T-cell (primary cell): ENCODE data around the gene VANGL1. TPM values are rescaled to one million over a fixed set of nuclear protein-coding genes. Genes with fewer than 3 reads are reported as not detected.
A peak's percentile ranks its signal among the peaks of the same experiment; 100 is the strongest.

ENCODE experiments used
- ATAC-seq, 4 experiments: fragments of 200-7000 bp in 3 of 4; fragments of 150-1000 bp in 1 of 4; cut with Tn5 transposase; replicated peaks in 1 of 4; 1 replicate in 3 of 4; 2 replicates in 1 of 4; pipeline ENCODE4 v1.10.0; 2021; ENCODE audit warnings: moderate library complexity in 3 of 4, mild to moderate bottlenecking in 2 of 4, moderate number of reproducible peaks in 1 of 4
- CTCF ChIA-PET, 2 donors: fragments of 300-600 bp; sonication (Branson Sonifier 250); formaldehyde crosslinking; loops; one replicate each; lab custom pipeline; 2022; ENCODE audit warnings: antibody characterized with exemption in 2 of 2; lab: Charles Lee
- POLR2A ChIA-PET, 2 donors: fragments of 300-600 bp; sonication (Branson Sonifier 250); formaldehyde crosslinking; loops; one replicate each; lab custom pipeline; 2022; ENCODE audit warnings: antibody characterized with exemption in 2 of 2; lab: Charles Lee
- DNase-seq, 35 experiments: peaks; one replicate each; pipeline versions ENCODE4 v3.0.0 to v3.0.0-alpha.2; 2013 to 2023
- H3K27ac ChIP-seq: one replicate; pipeline ENCODE4 v1.5.1; 2013; ENCODE audit warnings: low read length
- H3K27me3 ChIP-seq, 2 experiments: replicated peaks in 1 of 2; 1 replicate in 1 of 2; 2 replicates in 1 of 2; pipeline versions ENCODE4 v1.6.1 to v1.7.0; 2013; ENCODE audit warnings: low read length in 1 of 2, mixed read lengths in 1 of 2; ENCODE audit not compliant: control insufficient read depth in 2 of 2, insufficient read depth in 2 of 2; ENCODE audit errors: extremely low read depth in 1 of 2
- H3K36me3 ChIP-seq, 2 donors: 1 replicate in 1 of 2; 2 replicates in 1 of 2; pipeline versions ENCODE4 v1.6.1 to v1.7.0; 2013; ENCODE audit warnings: low read length in 1 of 2; ENCODE audit not compliant: control insufficient read depth in 2 of 2, insufficient read depth in 1 of 2; ENCODE audit errors: extremely low read depth in 1 of 2
- H3K4me1 ChIP-seq, 2 experiments: 1 replicate in 1 of 2; 2 replicates in 1 of 2; pipeline versions ENCODE4 v1.6.1 to v1.7.0; 2013; ENCODE audit warnings: low read length in 2 of 2, mixed read lengths in 1 of 2; ENCODE audit not compliant: insufficient read depth in 2 of 2, control insufficient read depth in 1 of 2; ENCODE audit errors: extremely low read depth in 1 of 2
- H3K4me3 ChIP-seq, 2 donors: 1 replicate in 1 of 2; 2 replicates in 1 of 2; pipeline versions ENCODE4 v1.5.1 to v1.7.0; 2013; ENCODE audit warnings: mild to moderate bottlenecking in 2 of 2, low read length in 1 of 2, moderate library complexity in 1 of 2; ENCODE audit not compliant: control insufficient read depth in 1 of 2; ENCODE audit errors: extremely low read depth in 1 of 2
- H3K9me3 ChIP-seq: 2 replicates; pipeline ENCODE4 v1.7.0; 2013
- H3K27ac Mint-ChIP-seq, 2 donors: one replicate each; pipeline ENCODE4 v1.8.0; 2020 to 2021; ENCODE audit warnings: mild to moderate bottlenecking in 2 of 2, mixed read lengths in 2 of 2
- H3K27me3 Mint-ChIP-seq, 2 donors: one replicate each; pipeline ENCODE4 v1.8.0; 2021 to 2022; ENCODE audit warnings: mixed read lengths in 2 of 2
- H3K36me3 Mint-ChIP-seq: one replicate; pipeline ENCODE4 v1.8.0; 2021; ENCODE audit warnings: mixed read lengths
- H3K4me1 Mint-ChIP-seq, 3 donors: one replicate each; pipeline ENCODE4 v1.8.0; 2020 to 2022; ENCODE audit warnings: mixed read lengths in 3 of 3, mild to moderate bottlenecking in 1 of 3
- H3K4me3 Mint-ChIP-seq, 3 donors: one replicate each; pipeline ENCODE4 v1.8.0; 2020 to 2022; ENCODE audit warnings: mild to moderate bottlenecking in 3 of 3, mixed read lengths in 3 of 3, moderate library complexity in 3 of 3
- H3K9me3 Mint-ChIP-seq, 3 donors: one replicate each; pipeline ENCODE4 v1.8.0; 2020 to 2022; ENCODE audit warnings: mixed read lengths in 3 of 3
- WGBS: methylation state at CpG from one replicate; pipeline ENCODE4 v1.1.5; 2013; ENCODE audit warnings: missing lambda C conversion rate; ENCODE audit not compliant: insufficient coverage; 5-methylcytosine and 5-hydroxymethylcytosine counted together
- total RNA-seq, 35 experiments: library from RNA in 6 of 35; stranded (reverse) in 6 of 35; fragments of 120-200 nt in 1 of 35; gene quantifications; one replicate each; pipeline versions ENCODE4 v1.2.1 to v1.2.4 and lab custom pipeline; 2013 to 2026

The VANGL1 gene
- total RNA-seq, 5 donors from 2014 or later (not counting 1 experiment from before 2014, with no cell fraction given), result 1.7 to 2.5 (median 2.4) TPM

DNA sequence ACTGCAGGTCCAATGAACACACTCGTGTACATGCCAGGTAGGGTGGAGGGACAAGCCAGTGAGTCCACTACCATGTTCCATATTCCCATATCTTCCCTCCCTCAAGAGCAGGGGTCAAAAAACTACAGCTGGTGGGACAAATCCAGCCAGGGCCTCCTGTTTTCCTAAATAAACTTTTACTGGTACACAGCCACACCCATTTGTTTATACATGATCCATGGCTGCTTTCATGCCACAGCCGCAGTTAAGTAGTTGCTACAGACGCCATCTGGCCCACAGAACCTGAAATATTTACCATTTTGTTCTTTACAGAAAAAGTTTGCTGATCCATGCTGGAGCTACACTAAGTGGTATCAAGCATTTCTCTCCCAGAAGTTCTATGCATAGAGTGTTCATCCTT is 84.4 kb downstream of the VANGL1 start:
- Histone ChIP-seq H3K4me1 (no peaks in the 10 kb centered on the region), H3K9me3 (no peaks in the 10 kb centered on the region), H3K36me3 (no peaks in the 10 kb centered on the region), H3K4me3 (no peak overlapping the region), H3K27me3 (peaks cover 0 to 5% of the 10 kb centered on the region in 2 experiments), H3K27ac (no peak overlapping the region)
- ATAC-seq (no peak), DNase-seq (no peak)
- no peak overlapping the region for H3K27ac Mint-ChIP-seq
- H3K9me3 Mint-ChIP-seq, result no peaks in the 10 kb centered on the region
- whole genome bisulfite sequencing, result 69% methylated on average over 2 of the region's 3 CpGs
- H3K27me3 Mint-ChIP-seq, result peaks cover 0 to 6% of the 10 kb centered on the region in 2 donors
- ChIA-PET POLR2A (no interaction called here), CTCF (no interaction called here)
- no peaks in the 10 kb centered on the region for H3K4me1 Mint-ChIP-seq
- H3K36me3 Mint-ChIP-seq, result no peaks in the 10 kb centered on the region
- no peak overlapping the region for H3K4me3 Mint-ChIP-seq

DNA sequence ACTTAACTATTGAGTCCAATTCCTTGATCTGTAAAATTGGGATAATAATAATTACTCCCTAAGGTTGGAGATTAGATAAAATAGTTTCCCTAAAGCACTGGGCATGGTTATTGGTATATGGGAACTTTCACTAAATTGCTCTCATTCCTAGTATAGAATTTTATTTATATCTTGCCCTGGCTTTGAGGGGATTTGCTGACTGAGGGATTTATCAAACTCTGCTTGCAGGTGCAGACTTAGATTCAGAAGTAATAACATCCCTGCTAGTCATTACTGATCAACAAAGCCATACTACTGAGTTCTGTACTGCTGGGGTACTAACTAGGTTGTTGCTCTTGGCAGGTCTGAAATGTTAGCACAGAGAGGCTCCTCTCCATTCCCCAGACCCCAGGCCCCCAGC is 84.8 kb downstream of the VANGL1 start:
- no peaks in the 10 kb centered on the region for H3K4me1 Mint-ChIP-seq
- POLR2A ChIA-PET, result no interaction called here
- DNase-seq (no peak), ATAC-seq (no peak)
- no peaks in the 10 kb centered on the region for H3K36me3 Mint-ChIP-seq
- no peaks in the 10 kb centered on the region for H3K9me3 Mint-ChIP-seq
- no peak overlapping the region for H3K27ac Mint-ChIP-seq
- H3K27me3 Mint-ChIP-seq, result peaks cover 0 to 6% of the 10 kb centered on the region in 2 donors
- Histone ChIP-seq H3K27ac (no peak overlapping the region), H3K36me3 (no peaks in the 10 kb centered on the region), H3K27me3 (peaks cover 0 to 5% of the 10 kb centered on the region in 2 experiments), H3K4me1 (no peaks in the 10 kb centered on the region), H3K9me3 (no peaks in the 10 kb centered on the region), H3K4me3 (no peak overlapping the region)
- CTCF ChIA-PET, result no interaction called here
- H3K4me3 Mint-ChIP-seq, result no peak overlapping the region

DNA sequence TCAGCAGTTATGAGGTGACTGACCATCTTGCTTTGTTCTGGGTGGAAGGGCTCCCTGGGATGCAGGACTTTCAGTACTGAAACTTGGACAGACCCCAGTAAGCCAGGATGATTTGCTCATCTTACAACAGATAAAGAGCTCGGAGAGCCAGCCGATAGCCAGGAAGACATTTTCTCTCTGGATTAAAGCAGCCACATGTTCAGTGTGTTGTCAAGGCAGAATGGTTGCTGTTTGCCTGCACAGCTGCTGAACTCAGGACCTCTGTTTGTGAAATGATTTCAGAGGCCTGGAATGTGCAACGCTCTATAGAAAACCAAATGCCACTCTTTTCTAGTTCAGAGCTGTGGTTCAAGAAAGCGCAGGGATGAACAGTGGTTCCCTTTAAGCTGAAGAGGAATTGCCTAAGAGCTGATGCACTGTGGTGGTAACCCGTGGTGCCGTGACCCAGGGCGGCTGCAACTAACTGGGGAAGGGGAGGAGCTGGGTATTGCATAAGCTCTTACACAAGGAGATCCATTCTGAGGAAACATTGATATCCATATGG is 86.0 kb downstream of the VANGL1 start:
- Mint-ChIP-seq H3K9me3 (no peaks in the 10 kb centered on the region), H3K27me3 (peaks cover 0 to 6% of the 10 kb centered on the region in 2 donors), H3K27ac (no peak overlapping the region), H3K4me1 (no peaks in the 10 kb centered on the region), H3K36me3 (no peaks in the 10 kb centered on the region), H3K4me3 (no peak overlapping the region)
- no peaks in the 10 kb centered on the region for H3K36me3 ChIP-seq
- H3K27me3 ChIP-seq, result peaks cover 0 to 3% of the 10 kb centered on the region in 2 experiments
- DNase-seq, result peak in 1 of 35 experiments; percentile 21
- ChIA-PET CTCF (interaction anchor here in 1 of 2 donors (0.7 to 1.0 kb wide), 2 partner anchors 21 to 65 kb away, joined by 3 read pairs; no protein-coding TSS in a partner anchor), POLR2A (no interaction called here)
- no peak overlapping the region for H3K27ac ChIP-seq
- 87% methylated on average over 5 of the region's 7 CpGs for WGBS
- no peak overlapping the region for H3K4me3 ChIP-seq
- no peaks in the 10 kb centered on the region for H3K9me3 ChIP-seq
- H3K4me1 ChIP-seq, result no peaks in the 10 kb centered on the region
- no peak for ATAC-seq

GRCh38 chr1:115728341-115728740 is 86.6 kb downstream of the VANGL1 start:
- Histone ChIP-seq H3K27me3 (peaks cover 0 to 3% of the 10 kb centered on the region in 2 experiments), H3K9me3 (no peaks in the 10 kb centered on the region), H3K4me3 (no peak overlapping the region), H3K27ac (no peak overlapping the region), H3K36me3 (no peaks in the 10 kb centered on the region), H3K4me1 (no peaks in the 10 kb centered on the region)
- Mint-ChIP-seq H3K36me3 (no peaks in the 10 kb centered on the region), H3K27me3 (peaks cover 0 to 7% of the 10 kb centered on the region in 2 donors), H3K27ac (no peak overlapping the region), H3K4me1 (no peaks in the 10 kb centered on the region), H3K9me3 (no peaks in the 10 kb centered on the region), H3K4me3 (no peak overlapping the region)
- ChIA-PET CTCF (interaction anchor here in 1 of 2 donors (0.7 to 1.0 kb wide), 2 partner anchors 22 to 65 kb away, joined by 3 read pairs; no protein-coding TSS in a partner anchor), POLR2A (no interaction called here)
- DNase-seq (no peak), ATAC-seq (no peak)
- WGBS, result no CpG with 5 or more reads among the region's 1 CpG

- Mint-ChIP-seq H3K4me1 (no peaks in the 10 kb centered on the region), H3K27me3 (peaks cover 4% of the 10 kb centered on the region in 2 donors), H3K36me3 (no peaks in the 10 kb centered on the region), H3K4me3 (no peak overlapping the region), H3K27ac (no peak overlapping the region), H3K9me3 (no peaks in the 10 kb centered on the region)
- Histone ChIP-seq H3K27ac (no peak overlapping the region), H3K9me3 (no peaks in the 10 kb centered on the region), H3K4me1 (no peaks in the 10 kb centered on the region), H3K27me3 (peaks cover 0 to 3% of the 10 kb centered on the region in 2 experiments), H3K36me3 (no peaks in the 10 kb centered on the region), H3K4me3 (no peak overlapping the region)
- ChIA-PET POLR2A (no interaction called here), CTCF (no interaction called here)
- ATAC-seq, result no peak
- WGBS, result no CpG with 5 or more reads among the region's 4 CpGs
- DNase-seq, result no peak
Observed at GRCh38 chr1:115729756-115730155, 88.0 kb downstream of the VANGL1 start.

DNA sequence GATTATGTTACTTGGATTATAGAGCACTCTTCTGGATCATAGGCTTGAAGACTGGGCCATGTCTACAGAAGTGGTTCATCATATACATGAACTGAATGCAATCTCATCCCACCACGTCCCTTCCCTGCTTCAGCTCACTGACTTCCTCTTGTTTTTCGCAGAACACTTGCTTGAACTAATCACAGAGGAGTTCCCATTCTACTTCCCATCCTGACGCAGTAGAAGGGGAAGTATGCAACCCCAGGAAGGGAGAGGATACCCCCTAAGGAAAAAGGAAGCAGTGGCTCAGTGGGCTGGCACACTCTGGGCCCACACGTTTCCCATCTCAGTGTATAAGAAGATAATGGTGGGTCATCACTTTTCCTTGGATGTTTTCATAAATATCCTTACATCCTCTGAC is 90.5 kb downstream of the VANGL1 start:
- H3K27ac Mint-ChIP-seq, result no peak overlapping the region
- Histone ChIP-seq H3K27me3 (no peaks in the 10 kb centered on the region), H3K36me3 (no peaks in the 10 kb centered on the region), H3K4me3 (no peak overlapping the region), H3K9me3 (no peaks in the 10 kb centered on the region), H3K4me1 (no peaks in the 10 kb centered on the region), H3K27ac (no peak overlapping the region)
- H3K27me3 Mint-ChIP-seq, result peaks cover 4 to 5% of the 10 kb centered on the region in 2 donors
- no peaks in the 10 kb centered on the region for H3K36me3 Mint-ChIP-seq
- DNase-seq, result no peak
- no peaks in the 10 kb centered on the region for H3K4me1 Mint-ChIP-seq
- no peak overlapping the region for H3K4me3 Mint-ChIP-seq
- ChIA-PET CTCF (interaction anchor here in 1 of 2 donors (0.6 kb wide), 1 partner anchor 38 kb away, joined by 3 read pairs; no protein-coding TSS in a partner anchor), POLR2A (no interaction called here)
- no CpG with 5 or more reads among the region's 4 CpGs for WGBS
- H3K9me3 Mint-ChIP-seq, result no peaks in the 10 kb centered on the region
- ATAC-seq, result no peak
